DOHH2 (cell line): ENCODE data around the gene FNDC3A.

ENCODE experiments used
- CTCF ChIP-seq: fragments of 200-600 bp; sonication (generic); IDR thresholded peaks from one replicate; pipeline ENCODE4 v1.5.1; 2014; ENCODE audit warnings: antibody characterized with exemption, mild to moderate bottlenecking, low read depth, low read length; ENCODE audit not compliant: poor library complexity, severe bottlenecking
- EZH2phosphoT487 ChIP-seq: fragments of 200-600 bp; sonication (generic); IDR thresholded peaks from 2 replicates; pipeline ENCODE4 v1.6.1; 2017; ENCODE audit warnings: borderline replicate concordance, mild to moderate bottlenecking, antibody characterized with exemption, low read length, moderate library complexity, mixed read lengths

GRCh38 chr13:49000247-49000646 is 24.5 kb downstream of the FNDC3A start:
- TF ChIP-seq CTCF (no peak), EZH2phosphoT487 (no peak)
